PC-9 (cell line): Measurements from ENCODE around the gene CYP24A1. TPM values are rescaled to one million over a fixed set of nuclear protein-coding genes. Genes with fewer than 3 reads are reported as not detected.

Experiments
- Bru-seq: library from RNA; stranded (reverse); fragments of 400-500 nt; gene quantifications from one replicate; lab custom pipeline; 2021; lab: Mats Ljungman, UMichigan
- BruChase-seq, 2 experiments: library from RNA; stranded (reverse); fragments of 400-500 nt; gene quantifications; one replicate each; lab custom pipeline; 2021; lab: Mats Ljungman, UMichigan
- BruUV-seq: library from RNA; stranded (reverse); fragments of 400-500 nt; replicated peaks from 2 replicates; lab custom pipeline; 2021; lab: Mats Ljungman, UMichigan
- CTCF ChIA-PET: fragments of 300-600 bp; sonication (Branson Sonifier 250); formaldehyde crosslinking; loops from one replicate; lab custom pipeline; 2022; ENCODE audit warnings: antibody characterized with exemption; lab: Charles Lee
- POLR2A ChIA-PET: fragments of 300-600 bp; sonication (Branson Sonifier 250); formaldehyde crosslinking; loops from one replicate; lab custom pipeline; 2022; ENCODE audit warnings: antibody characterized with exemption; ENCODE audit not compliant: unreplicated experiment; lab: Charles Lee
- DNase-seq, 2 experiments: peaks; one replicate each; pipeline versions ENCODE4 v3.0.0 to v3.0.0-alpha.2; 2015 to 2022; ENCODE audit warnings: mixed read lengths in 1 of 2
- H2AFZ ChIP-seq: fragments of 200-600 bp; sonication (generic); 2 replicates; pipeline ENCODE4 v1.8.1; 2017; ENCODE audit warnings: antibody characterized with exemption
- H3F3A ChIP-seq: fragments of 200-600 bp; sonication (generic); 2 replicates; pipeline ENCODE4 v1.8.1; 2017; ENCODE audit warnings: antibody characterized with exemption, mild to moderate bottlenecking, low read depth; ENCODE audit not compliant: insufficient read depth
- H3K27ac ChIP-seq: fragments of 200-600 bp; sonication (generic); 2 replicates; pipeline ENCODE4 v1.6.1; 2016; ENCODE audit warnings: mixed run types
- H3K27me3 ChIP-seq: fragments of 200-600 bp; sonication (generic); 2 replicates; pipeline ENCODE4 v1.6.1; 2016; ENCODE audit warnings: low read depth, mixed run types; ENCODE audit not compliant: insufficient read depth
- H3K36me3 ChIP-seq: fragments of 200-600 bp; sonication (generic); 2 replicates; pipeline ENCODE4 v1.6.1; 2016; ENCODE audit warnings: low read depth, mixed run types
- H3K4me1 ChIP-seq: fragments of 200-600 bp; sonication (generic); replicated peaks from 2 replicates; pipeline ENCODE4 v1.6.1; 2016; ENCODE audit warnings: mixed run types; ENCODE audit not compliant: insufficient read depth
- H3K4me2 ChIP-seq: fragments of 200-600 bp; sonication (generic); 2 replicates; pipeline ENCODE4 v1.6.1; 2017; ENCODE audit warnings: mixed run types
- H3K4me3 ChIP-seq: fragments of 200-600 bp; sonication (generic); 2 replicates; pipeline ENCODE4 v1.6.1; 2016; ENCODE audit warnings: mixed run types
- H3K79me2 ChIP-seq: fragments of 200-600 bp; sonication (generic); 2 replicates; pipeline ENCODE4 v1.6.1; 2017; ENCODE audit warnings: low read depth, mixed run types
- H3K9me2 ChIP-seq: fragments of 200-600 bp; sonication (generic); 2 replicates; pipeline ENCODE4 v1.8.1; 2017; ENCODE audit warnings: mild to moderate bottlenecking; ENCODE audit not compliant: insufficient read depth
- H3K9me3 ChIP-seq: fragments of 200-600 bp; sonication (generic); 2 replicates; pipeline ENCODE4 v1.8.1; 2016; ENCODE audit warnings: low read depth; ENCODE audit not compliant: insufficient read depth
- H4K20me1 ChIP-seq: fragments of 200-600 bp; sonication (generic); 2 replicates; pipeline ENCODE4 v1.8.1; 2017; ENCODE audit not compliant: insufficient read depth
- CTCF ChIP-seq: fragments of 200-600 bp; sonication (generic); conservative IDR thresholded peaks from 2 replicates; pipeline ENCODE4 v1.6.1; 2017; ENCODE audit warnings: mixed run types, antibody characterized with exemption, mild to moderate bottlenecking, moderate library complexity
- EZH2 ChIP-seq: fragments of 200-600 bp; sonication (generic); IDR thresholded peaks from 2 replicates; pipeline ENCODE4 v1.8.0; 2017; ENCODE audit warnings: antibody characterized with exemption, low read depth
- intact Hi-C: fragments of 100-400 bp; cut with micrococcal nuclease; formaldehyde crosslinking; loops from one replicate; pipeline ENCODE4 v1.10.0; 2022; ENCODE audit not compliant: unreplicated experiment
- long read RNA-seq: library from polyadenylated mRNA; stranded (forward); transcript quantifications from one replicate; pipeline ENCODE4 v2.0.0, GENCODE V29; 2022
- total RNA-seq: library from RNA; stranded (reverse); gene quantifications from 2 replicates; pipeline ENCODE4 v1.2.3, GENCODE V29; 2021

CYP24A1 gene
- total RNA-seq (2.7 and 4.9 TPM in 2 replicates), Bru-seq, nascent RNA (percentile 46 among the genes with signal in this experiment), BruChase-seq, experiment 1, labeled RNA remaining after a 2-hour chase (percentile 44 among the genes with signal in this experiment), BruChase-seq, experiment 2, labeled RNA remaining after a 6-hour chase (percentile 58 among the genes with signal in this experiment)
- long read RNA-seq, partial matches to known transcripts, result 0 of 3 reads
- long read RNA-seq, other reads (novel, unspliced or antisense), result 3 of 3 reads

- H3K4me3 ChIP-seq, result no peak within 1 kb of the TSS
- peak in 1 of 2 experiments; percentile 38 for DNase-seq
- peaks cover 30% of the 10 kb centered on the region for H3K79me2 ChIP-seq
- no peak within 1 kb of the TSS for H2AFZ ChIP-seq
- no peaks in the 10 kb centered on the region for H3K9me2 ChIP-seq
- CTCF ChIA-PET, result no interaction called here
- no peak within 1 kb of the TSS for H3K4me2 ChIP-seq
- no peak within 1 kb of the TSS for H3K27ac ChIP-seq
- TF ChIP-seq EZH2, result no peak
- TF ChIP-seq CTCF, result no peak
- no peaks in the 10 kb centered on the region for H3K9me3 ChIP-seq
- POLR2A ChIA-PET, result interaction anchor here (0.7 kb wide), 1 partner anchor 29 kb away, joined by 4 read pairs; no protein-coding TSS in a partner anchor
- peaks cover 47% of the 10 kb centered on the region for H3K4me1 ChIP-seq
- H3K36me3 ChIP-seq, result peaks cover 12% of the 10 kb centered on the region; the same call in 1 of the 2 replicates
- intact Hi-C loops, result no loop called here
- no peaks in the 10 kb centered on the region for H4K20me1 ChIP-seq
- no TSS peak for BruUV-seq
- peaks cover 37% of the 10 kb centered on the region for H3F3A ChIP-seq
- H3K27me3 ChIP-seq, result no peaks in the 10 kb centered on the region
Observed at GRCh38 chr20:54173653-54174456, at the start of gene CYP24A1. Gene CYP24A1, minus strand, starts transcription at chr20:54173986. Its CDS starts 407 bp downstream, at chr20:54173579.

- 0 out of 2 replicates have a peak, but pooled peaks cover 3% of the 10 kb centered on the region for H3K9me2 ChIP-seq
- no TSS peak for BruUV-seq
- intact Hi-C loops, result loop anchor here (10.0 kb wide), 2 partner anchors 162 to 252 kb away; partner anchors contain the start of gene DOK5
- peaks cover 9% of the 10 kb centered on the region for H3K4me1 ChIP-seq
- H3K36me3 ChIP-seq, result no peaks in the 10 kb centered on the region
- H3K27me3 ChIP-seq, result no peaks in the 10 kb centered on the region
- no peaks in the 10 kb centered on the region for H4K20me1 ChIP-seq
- peaks cover 20% of the 10 kb centered on the region for H3F3A ChIP-seq
- H3K4me3 ChIP-seq, result no peak overlapping the region
- H2AFZ ChIP-seq, result no peak overlapping the region
- CTCF ChIA-PET, result no interaction called here
- no peak overlapping the region for H3K27ac ChIP-seq
- no peak for TF ChIP-seq CTCF
- no peak for TF ChIP-seq EZH2
- H3K4me2 ChIP-seq, result no peak overlapping the region
- DNase-seq, result peak in 1 of 2 experiments; percentile 35
- H3K79me2 ChIP-seq, result no peaks in the 10 kb centered on the region
- POLR2A ChIA-PET, result interaction anchor here (0.6 kb wide), 1 partner anchor 23 kb away, joined by 3 read pairs; no protein-coding TSS in a partner anchor
- 0 out of 2 replicates have a peak, but pooled peaks cover 4% of the 10 kb centered on the region for H3K9me3 ChIP-seq
Observed at GRCh38 chr20:54223285-54223684, 49.5 kb upstream of the CYP24A1 start.
